Glomerular visceral epithelial cell (primary cell): ENCODE data around the gene RBM15B.
"Not testable (repeated sequence)": the region's sequence is repeated elsewhere in the genome, so short reads cannot be mapped to it uniquely, and the experiment has no call there.

ENCODE experiments used
- DNase-seq: peaks from one replicate; pipeline ENCODE4 v3.0.0-alpha.2; 2016; ENCODE audit errors: extremely low spot score

The RBM15B gene

DNA sequence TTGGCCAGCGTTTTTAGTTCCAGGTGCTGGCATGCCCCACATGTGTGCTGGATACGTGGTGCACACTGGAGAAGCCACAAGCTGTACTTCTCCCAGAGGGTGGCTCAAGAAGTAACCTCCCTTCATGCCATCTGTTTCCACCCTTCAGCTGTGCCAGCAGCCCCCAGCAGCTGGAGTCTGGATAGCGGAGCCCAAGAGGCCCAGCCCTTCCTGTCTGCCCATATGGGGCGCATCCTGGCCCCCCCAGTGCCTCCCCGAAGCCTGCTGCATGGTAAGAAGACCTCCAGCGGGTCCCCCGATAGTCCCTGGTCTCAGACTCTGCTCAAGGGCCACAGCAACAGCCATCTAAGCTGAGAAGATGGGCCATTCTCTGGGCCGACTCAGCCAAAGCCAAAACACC, 11.8 kb upstream of the RBM15B start:
- no peak for DNase-seq

- no peak for DNase-seq
Measured at GRCh38 chr3:51379746-51380455, 11.2 kb upstream of the RBM15B start.

GRCh38 chr3:51380601-51381332, 10.3 kb upstream of the RBM15B start:
- DNase-seq, result no peak

- DNase-seq, result no peak
Measured at GRCh38 chr3:51381333-51381705, 9.8 kb upstream of the RBM15B start.

- no peak for DNase-seq
Measured at GRCh38 chr3:51382076-51382745, 8.9 kb upstream of the RBM15B start.

GRCh38 chr3:51382947-51383578, 8.0 kb upstream of the RBM15B start:
- no peak for DNase-seq

GRCh38 chr3:51384055-51384725, 6.9 kb upstream of the RBM15B start:
- peak; percentile 24 for DNase-seq

DNA sequence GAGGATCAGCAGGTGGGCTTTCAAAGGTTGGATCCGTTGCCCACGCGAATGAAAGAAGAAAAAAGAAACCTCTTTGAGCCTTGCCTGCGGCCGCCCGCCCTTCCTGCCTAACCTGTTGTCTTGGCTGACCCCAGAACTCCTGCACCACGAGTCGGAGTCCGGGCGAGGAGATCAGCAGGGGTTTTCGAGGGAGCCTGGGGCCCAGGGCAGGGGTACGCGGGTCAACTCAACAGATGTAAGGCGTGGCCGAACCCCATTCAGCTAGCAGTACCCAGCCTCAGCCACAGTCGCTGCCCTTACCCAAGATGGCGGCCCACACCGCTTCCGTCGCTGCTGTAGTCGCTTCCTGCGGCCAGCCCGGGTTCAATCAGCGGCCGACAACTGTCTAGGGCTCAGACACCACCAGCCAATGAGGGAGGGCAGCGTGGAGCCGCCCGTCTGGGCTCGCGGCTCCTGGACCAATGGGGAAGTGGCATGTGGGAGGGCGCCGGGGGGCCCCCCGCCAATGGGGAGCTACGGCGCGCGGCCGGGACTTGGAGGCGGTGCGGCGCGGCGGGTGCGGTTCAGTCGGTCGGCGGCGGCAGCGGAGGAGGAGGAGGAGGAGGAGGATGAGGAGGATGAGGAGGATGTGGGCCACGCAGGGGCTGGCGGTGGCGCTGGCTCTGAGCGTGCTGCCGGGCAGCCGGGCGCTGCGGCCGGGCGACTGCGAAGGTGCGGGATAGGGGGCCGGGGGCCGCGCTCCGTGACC, 6.2 kb upstream of the RBM15B start, which contains the start of gene MANF:
Gene MANF (plus strand): TSS at position 566 of the 748 bp plus-strand sequence. CDS start 52 bp downstream, at position 618.
- DNase-seq, result peak; percentile 97

- no peak for DNase-seq
Measured at GRCh38 chr3:51385621-51386091, 5.4 kb upstream of the RBM15B start.

DNA sequence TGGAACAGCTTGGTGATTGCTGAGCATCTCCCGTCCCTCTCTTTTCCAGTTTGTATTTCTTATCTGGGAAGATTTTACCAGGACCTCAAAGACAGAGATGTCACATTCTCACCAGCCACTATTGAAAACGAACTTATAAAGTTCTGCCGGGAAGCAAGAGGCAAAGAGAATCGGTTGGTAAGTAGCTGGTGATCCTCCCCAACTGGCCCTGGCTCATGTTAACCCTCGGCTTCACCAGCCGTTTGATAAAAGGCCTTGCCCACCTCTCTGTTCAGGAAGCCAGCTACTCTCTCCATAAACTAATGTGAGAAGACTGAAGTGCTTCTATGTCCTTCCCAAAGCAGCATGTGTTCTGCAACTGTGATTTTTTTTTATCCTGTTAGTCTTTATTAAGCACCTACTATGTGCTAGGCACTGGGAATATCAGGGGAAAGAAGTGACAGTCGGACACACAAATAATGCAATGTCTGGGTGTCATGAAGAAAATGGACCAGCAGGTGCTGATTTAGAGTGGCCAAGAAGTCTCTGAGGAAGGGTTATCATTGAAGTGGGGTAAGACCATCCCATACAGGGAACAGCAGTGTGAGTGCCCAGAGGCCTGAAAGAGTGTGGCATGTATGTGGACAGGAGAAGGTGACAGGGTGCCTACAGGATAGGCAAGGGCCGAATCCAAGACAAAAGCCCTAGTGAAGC, 4.8 kb upstream of the RBM15B start:
- no peak for DNase-seq

DNA sequence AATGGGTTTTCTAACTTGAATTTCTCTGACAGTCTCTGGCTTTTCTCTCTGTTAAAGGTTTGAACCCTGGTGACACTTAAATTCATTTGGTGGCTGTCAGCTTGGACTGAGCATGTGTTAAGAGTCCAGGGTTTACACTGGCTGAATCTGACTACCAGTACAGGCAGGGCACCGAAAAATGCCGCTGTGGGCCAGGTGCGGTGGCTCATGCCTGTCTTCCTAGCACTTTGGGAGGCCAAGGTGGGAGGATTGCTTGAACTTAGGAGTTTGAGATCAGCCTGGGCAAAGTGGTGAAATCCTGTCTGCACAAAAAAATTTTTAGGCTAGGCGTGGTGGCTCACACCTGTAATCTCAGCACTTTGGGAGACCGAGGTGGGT, 4.2 kb upstream of the RBM15B start:
- DNase-seq, result no peak

DNA sequence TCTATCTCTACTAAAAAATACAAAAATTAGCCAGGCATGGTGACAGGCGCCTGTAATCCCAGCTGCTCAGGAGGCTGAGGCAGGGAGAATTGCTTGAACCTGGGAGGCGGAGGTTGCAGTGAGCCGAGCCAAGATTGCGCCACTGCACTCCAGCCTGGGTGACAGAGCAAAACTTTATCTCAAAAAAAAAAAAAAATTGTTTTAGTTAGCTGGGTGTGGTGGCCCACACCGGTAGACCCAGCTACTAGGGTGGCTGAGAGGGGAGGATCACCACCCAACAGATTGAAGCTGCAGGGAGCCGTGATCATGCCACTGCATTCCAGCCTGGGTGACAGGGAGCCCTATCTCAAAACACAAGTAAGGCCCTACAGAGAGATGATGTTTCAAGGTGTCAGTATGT, 3.8 kb upstream of the RBM15B start:
- DNase-seq, result not testable (repeated sequence)

DNA sequence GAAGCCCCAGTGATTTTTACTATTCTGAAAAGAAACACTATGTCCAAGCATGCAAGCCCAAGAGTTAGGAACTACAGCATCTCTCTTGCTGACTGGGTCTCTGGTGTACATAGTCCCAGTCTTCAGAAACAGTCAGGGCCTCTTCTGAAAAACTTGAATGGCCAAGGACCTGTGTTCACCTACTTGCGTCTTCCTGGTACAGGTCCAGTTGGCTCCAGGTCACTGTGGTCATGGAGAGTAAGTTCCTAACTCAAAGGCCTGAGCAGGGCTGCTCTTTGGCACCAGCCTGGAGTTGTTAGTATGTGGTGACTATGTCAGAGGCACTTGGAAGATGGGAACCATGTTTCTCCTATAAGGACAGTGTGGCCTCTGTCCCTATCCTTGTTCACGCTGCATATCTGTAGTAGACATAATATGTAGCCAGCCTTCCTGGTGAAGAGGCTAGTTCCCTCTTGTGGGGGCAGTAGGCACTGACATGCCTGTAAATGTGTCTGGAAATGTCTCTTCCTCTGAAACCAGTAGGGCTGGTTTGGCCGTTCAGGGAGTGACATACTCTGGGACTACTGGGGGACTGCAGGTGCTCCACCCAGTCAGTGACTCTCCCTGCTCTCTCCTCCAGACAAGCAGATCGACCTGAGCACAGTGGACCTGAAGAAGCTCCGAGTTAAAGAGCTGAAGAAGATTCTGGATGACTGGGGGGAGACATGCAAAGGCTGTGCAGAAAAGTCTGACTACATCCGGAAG, 2.6 kb upstream of the RBM15B start:
- no peak for DNase-seq

DNA sequence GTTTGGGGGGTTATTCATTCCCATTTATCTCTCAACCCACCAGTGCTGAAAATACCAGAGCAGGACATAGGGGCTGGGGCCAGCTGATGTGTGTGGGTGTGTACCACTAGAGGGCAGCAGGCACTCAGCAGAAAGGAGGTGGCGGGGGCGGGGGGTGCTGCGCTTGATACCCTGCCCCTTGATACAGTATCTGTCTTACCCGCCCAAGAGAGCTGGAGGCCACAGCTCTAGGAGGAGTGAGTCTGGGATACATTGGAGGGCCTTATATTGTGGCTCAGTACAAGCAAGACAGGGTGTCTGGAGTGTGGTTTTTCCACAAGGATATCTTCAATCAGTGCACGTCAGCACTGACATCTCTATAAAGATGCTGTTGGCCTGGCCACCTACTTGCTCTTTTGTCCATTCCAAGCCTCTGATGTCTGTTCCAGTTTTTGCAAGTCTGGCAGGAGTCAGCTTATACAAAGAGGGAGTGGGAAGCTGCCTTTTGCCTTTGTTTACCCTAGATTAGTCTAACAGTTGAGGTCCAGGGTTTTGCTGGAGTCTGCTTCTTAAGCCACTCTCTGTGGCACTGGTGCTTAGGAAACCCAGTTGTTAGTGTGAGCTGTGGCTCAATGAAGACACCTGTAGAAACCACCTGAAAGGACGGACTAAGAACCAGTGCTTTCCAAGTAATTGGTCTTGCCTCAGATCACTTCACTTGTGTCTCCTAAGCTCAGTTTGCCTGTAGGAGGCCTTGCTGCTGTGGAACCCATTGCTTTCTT, 1.5 kb upstream of the RBM15B start:
- DNase-seq, result peak; percentile 51

- DNase-seq, result no peak
Measured at GRCh38 chr3:51390246-51391074, 625 bp upstream of the RBM15B start.

DNA sequence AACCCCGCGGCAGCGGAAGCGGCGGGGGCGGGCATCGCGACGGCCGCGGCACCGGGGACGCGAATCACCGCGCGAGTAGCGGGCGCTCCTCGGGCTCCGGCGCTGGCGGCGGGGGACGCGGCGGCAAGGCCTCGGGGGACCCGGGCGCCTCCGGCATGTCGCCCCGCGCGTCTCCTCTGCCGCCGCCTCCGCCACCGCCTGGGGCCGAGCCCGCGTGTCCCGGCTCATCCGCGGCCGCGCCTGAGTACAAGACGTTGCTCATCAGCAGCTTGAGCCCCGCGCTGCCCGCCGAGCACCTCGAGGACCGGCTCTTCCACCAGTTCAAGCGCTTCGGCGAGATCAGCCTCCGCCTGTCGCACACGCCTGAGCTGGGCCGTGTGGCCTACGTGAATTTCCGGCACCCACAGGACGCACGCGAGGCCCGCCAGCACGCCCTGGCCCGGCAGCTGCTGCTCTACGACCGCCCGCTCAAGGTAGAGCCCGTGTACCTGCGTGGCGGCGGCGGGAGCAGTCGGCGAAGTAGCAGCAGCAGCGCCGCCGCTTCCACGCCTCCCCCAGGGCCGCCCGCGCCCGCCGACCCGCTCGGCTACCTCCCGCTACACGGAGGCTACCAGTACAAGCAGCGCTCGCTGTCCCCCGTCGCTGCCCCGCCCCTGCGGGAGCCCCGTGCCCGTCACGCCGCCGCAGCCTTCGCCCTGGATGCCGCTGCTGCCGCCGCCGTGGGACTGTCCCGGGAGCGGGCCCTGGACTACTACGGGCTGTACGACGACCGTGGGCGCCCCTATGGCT, 675 bp downstream of the RBM15B start:
- peak; percentile 13 for DNase-seq
